GM21825 (cell line): ENCODE data around the gene AKR1C1.
"Not testable (repeated sequence)": the region's sequence is repeated elsewhere in the genome, so short reads cannot be mapped to it uniquely, and the experiment has no call there.

Experiments used
- ATAC-seq: cut with Tn5 transposase; IDR thresholded peaks from one replicate; pipeline ENCODE4 v1.9.1; 2021; ENCODE audit warnings: mild to moderate bottlenecking, moderate library complexity; ENCODE audit not compliant: unreplicated experiment

AKR1C1 gene

GRCh38 chr10:4947039-4947634, 16.1 kb upstream of the AKR1C1 start:
- ATAC-seq = no peak

GRCh38 chr10:4947635-4948596, 15.3 kb upstream of the AKR1C1 start:
- no peak for ATAC-seq

GRCh38 chr10:4951512-4952162, 11.6 kb upstream of the AKR1C1 start:
- not testable (repeated sequence) for ATAC-seq

- ATAC-seq = no peak
These were observed 9.8 kb upstream of the AKR1C1 start for GRCh38 chr10:4953405-4953804.

GRCh38 chr10:4956088-4956487, 7.1 kb upstream of the AKR1C1 start:
- ATAC-seq = not testable (repeated sequence)

- ATAC-seq = not testable (repeated sequence)
These were observed 6.1 kb upstream of the AKR1C1 start for GRCh38 chr10:4956955-4957645.

GRCh38 chr10:4961558-4961957, 1.7 kb upstream of the AKR1C1 start:
- not testable (repeated sequence) for ATAC-seq

GRCh38 chr10:4962308-4962707, 907 bp upstream of the AKR1C1 start:
- not testable (repeated sequence) for ATAC-seq

GRCh38 chr10:4963815-4964154, 570 bp downstream of the AKR1C1 start:
- not testable (repeated sequence) for ATAC-seq

GRCh38 chr10:4965763-4966162, 2.5 kb downstream of the AKR1C1 start:
- ATAC-seq = not testable (repeated sequence)

GRCh38 chr10:4967189-4967588, 4.0 kb downstream of the AKR1C1 start:
- not testable (repeated sequence) for ATAC-seq

- not testable (repeated sequence) for ATAC-seq
These were observed 6.1 kb downstream of the AKR1C1 start for GRCh38 chr10:4969289-4969688.

- ATAC-seq = not testable (repeated sequence)
These were observed 7.1 kb downstream of the AKR1C1 start for GRCh38 chr10:4970362-4970761.

- not testable (repeated sequence) for ATAC-seq
These were observed 9.3 kb downstream of the AKR1C1 start for GRCh38 chr10:4972369-4973142.

GRCh38 chr10:4973294-4973693, 10.1 kb downstream of the AKR1C1 start:
- not testable (repeated sequence) for ATAC-seq

- not testable (repeated sequence) for ATAC-seq
These were observed 11.2 kb downstream of the AKR1C1 start for GRCh38 chr10:4974400-4974799.

GRCh38 chr10:4977025-4977424, 13.8 kb downstream of the AKR1C1 start:
- no peak for ATAC-seq

GRCh38 chr10:4978870-4979269, 15.7 kb downstream of the AKR1C1 start:
- ATAC-seq = no peak

GRCh38 chr10:4980793-4981192, 17.6 kb downstream of the AKR1C1 start:
- ATAC-seq = no peak
